Measurements from ENCODE around the gene MTREX.

Gene MTREX

DNA sequence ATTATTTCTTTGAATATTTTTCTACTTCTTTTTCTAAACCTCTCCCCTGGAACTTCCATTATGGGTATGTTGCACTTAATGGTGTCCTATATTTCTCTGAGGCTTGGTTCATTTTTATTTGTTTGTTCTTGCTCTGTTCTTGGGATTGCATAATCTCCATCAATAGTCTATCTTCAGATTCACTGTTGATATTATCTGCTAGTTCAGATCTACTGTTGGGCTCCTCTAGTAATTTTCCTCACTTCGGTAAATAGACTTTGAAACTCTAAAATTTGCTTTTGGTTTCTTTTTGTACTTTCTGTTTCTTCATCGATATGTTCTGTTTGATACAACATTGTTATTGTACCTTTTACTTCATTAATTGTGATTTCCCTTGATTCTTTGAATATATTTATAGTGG lies 76.3 kb downstream of the MTREX start:
- DNase-seq (ENCODE audit: low spot score), result no peak

DNA sequence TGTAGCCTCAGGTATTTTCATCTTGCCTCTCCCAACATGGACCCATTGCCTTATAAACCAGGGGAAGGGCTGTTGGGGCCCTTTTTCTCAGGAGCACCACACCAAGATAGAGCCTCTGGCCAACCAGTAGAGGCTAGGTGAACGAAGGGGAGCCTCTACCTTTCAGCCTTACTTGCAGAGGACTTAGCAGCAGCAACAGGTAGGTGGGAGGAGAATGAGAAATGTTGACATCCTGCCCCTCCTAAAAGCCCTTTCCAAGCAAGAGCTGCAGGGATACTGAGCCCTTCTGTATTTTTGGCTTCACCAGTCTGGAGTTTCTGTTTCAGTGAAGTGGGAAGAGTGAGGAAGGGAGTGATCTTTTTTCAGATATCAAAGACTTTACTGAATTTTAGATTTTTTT lies 77.4 kb downstream of the MTREX start:
- DNase-seq (ENCODE audit: low spot score), result no peak

DNA sequence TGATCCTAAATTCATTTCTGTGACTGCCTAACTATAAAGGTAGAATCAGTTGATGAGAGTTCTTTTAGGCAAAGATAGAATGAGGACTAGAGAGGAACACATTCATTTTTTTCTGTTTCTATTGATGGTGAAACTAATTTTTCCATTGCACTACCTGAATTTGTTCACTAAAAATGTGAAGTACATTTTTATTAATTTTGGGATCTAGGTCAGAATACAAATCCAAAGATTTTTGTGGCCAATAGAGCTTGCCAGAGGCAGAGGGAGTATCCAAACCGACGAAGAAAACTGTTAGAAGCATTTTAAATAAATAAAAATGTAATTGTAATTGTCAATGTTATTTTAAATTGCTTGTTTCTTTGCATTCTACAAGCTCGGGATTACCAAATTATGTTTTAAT lies 78.1 kb downstream of the MTREX start:
- no peak for DNase-seq (ENCODE audit: low spot score)

DNA sequence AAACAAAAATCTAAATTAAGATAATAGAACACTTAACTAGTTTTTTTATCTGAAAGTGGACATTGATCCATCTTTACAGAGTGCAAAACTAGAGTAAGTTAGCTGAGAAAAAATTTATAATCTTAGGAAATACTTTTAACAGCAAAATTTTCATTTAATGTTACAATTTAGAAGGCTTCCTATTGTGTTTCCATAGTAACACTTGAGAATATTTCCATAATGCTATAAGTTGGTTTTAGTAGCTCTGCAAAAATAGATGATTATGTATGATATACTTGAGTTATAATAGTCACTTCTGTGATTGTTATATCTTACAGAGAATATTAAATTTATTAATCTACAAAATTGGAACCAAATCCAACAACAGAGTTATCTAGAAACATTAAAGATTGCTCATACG lies 78.6 kb downstream of the MTREX start:
- no peak for DNase-seq (ENCODE audit: low spot score)

DNA sequence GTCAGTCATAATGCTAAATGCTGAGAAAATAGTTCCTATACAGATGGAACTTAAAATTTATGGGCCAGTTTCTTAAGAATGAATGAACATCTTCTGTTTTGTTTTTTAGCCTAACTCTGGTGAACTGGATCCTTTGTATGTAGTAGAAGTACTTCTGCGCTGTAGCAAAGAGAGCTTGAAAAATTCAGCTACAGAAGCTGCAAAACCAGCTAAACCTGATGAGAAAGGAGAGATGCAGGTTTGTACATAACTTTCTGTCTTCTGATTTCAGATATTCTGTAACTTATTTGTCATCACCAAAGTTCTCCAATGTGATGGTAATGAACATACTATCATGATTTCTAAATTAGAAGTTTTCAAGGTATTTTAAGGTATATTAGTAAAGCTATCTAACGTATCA lies 80.1 kb downstream of the MTREX start:
- no peak for DNase-seq (ENCODE audit: low spot score)

DNA sequence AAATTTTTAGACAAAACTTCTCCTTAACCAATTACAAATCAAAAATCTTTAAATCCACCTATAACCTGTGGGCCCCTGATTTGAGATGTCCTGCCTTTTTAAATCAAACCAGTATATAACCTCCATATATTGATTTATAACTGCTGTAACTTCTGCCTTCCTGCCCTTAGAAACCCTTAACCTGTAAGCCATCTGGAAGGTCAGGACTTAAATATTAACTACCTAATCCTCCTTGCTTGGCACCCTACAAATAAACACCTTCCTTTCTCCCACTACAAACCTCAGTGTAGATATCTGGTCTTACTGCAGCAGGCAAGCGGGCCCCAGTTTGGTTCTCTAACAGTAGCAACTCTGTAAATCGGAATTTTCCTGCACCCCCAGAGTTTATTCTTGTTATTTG lies 83.9 kb downstream of the MTREX start:
- DNase-seq (ENCODE audit: low spot score), result no peak

DNA sequence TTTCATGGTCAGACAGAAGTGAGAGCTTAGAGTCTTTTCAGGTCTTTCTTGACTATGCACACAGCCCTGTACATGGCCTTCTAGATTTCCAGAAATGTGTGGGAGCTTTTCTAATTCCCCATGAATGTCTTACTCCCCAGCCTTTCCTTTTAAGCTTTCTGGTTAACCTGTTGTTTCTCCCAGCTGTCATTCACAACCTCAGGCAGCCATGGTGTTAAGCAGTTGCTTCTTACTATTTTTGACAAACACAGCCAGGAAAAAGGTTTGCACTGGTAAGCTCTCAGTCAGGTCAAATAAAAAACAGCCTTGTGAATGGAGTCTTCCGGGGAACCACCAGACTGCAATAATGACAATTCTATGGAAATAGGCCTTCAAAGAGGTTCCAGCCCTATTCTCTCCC lies 84.9 kb downstream of the MTREX start:
- no peak for DNase-seq (ENCODE audit: low spot score)

DNA sequence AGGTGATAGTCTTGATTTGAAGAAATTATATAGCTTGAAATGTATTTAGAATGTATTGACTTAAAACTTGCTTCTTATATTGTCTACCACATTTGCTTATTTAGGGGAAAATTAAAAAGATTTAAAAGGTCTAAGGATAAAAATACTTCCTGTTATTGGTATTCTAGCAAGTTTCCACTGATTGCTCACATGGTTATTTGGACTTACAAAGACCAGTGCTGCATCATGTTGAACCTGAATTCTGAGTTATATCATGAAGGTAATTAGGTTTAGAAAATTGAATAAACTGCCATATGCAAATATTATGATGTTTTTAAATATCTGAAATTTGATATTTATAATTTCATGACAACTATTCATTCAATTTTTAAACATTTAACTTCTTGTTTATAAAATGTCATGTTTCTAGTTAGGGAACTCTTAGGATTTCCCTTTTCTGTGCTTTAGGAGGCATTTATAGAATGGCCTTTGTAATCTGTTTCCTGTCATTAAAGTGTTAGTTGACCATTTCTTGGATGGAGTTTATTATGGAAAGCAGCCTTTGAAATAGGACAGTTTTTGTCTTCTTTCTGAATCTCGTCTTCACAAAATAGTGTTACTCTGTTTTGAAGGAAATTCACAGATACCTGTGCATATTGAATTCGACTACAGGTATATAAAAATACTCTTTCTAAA lies 85.8 kb downstream of the MTREX start:
- no peak for DNase-seq (ENCODE audit: low spot score)

DNA sequence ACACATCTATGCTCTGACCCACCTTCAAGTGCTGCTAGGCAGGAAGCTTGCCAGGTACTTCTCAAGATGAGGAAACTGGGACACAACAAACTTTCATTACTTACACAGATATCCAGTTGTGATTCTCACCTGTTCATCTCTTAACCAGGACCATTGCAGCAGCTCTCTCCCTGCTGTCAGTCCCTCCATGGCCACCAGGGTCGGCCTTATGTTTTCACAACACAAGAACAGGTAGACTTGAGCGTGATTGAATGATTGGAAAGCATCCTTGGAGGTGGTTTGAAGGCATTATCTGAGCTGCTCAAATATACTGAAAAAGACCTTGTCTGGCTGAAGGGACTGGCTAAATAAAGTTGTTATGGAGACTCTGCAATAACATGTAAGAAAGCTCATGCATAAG lies 94.4 kb downstream of the MTREX start:
- DNase-seq (ENCODE audit: low spot score), result no peak

DNA sequence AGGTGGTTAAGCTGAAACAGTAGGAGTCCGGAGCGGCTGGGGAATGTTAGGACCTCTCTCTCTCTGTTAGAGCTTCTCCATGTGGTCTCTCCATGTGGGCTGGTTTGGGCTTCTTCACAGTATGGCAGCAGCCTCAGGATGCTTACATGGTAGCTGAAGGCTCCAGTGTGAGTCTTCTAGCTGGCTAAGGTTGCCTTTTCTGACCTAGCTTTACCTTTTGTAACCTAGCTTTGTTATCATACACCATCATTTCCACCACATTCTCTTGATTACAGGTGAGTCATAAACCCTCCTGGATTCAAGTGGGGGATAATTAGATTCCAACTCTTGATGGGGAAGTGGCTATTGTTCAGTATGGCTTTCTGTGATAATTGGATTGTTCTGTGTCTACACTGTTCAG lies 98.5 kb downstream of the MTREX start:
- DNase-seq (ENCODE audit: low spot score), result no peak

DNA sequence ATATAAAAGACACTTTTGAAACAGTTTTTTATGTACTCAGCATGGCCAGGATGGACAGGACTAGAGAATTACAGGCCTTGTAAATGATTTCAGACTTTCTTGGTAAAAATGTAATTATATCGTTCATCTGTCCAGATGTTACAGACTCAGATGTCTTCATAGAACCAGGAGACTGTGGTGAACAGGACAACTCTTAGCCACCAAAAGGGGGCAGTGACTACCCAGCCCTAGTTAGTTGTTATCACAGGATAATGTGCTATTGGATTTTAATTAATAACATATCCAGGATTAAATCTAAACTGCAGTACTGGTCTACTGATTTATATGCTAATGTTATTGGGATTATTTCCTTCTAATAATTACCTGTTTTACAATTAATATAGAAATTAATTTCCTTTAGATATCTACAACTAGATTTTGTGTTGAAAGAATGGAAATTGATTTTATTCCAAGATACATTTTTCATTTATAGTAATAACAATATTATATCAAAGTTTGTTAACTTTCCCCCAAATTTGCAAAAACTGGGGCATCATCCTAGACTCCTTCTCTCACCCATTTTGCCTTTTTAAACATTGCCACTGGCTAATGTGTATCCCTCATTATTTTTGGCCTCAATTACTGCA lies 99.4 kb downstream of the MTREX start:
- DNase-seq (ENCODE audit: low spot score), result peak; percentile 3

DNA sequence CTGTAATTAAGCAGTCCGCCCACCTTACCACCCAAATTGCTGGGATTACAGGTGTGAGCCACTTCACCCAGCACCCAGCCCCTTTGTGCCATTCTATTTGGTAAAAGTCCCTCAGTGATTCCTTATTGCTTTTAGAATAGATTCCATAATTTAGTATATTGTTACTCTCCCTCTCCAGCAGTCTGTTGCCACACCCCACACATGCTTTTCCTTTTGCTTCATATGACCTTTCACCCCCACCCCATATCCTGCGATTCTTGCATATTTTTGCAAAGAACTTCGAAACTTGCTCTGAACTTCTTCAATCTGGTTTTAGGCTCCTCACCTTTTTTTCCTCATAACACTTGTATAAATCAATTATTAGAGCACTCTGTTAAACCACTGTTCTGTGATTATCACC lies 100.2 kb downstream of the MTREX start:
- no peak for DNase-seq (ENCODE audit: low spot score)

DNA sequence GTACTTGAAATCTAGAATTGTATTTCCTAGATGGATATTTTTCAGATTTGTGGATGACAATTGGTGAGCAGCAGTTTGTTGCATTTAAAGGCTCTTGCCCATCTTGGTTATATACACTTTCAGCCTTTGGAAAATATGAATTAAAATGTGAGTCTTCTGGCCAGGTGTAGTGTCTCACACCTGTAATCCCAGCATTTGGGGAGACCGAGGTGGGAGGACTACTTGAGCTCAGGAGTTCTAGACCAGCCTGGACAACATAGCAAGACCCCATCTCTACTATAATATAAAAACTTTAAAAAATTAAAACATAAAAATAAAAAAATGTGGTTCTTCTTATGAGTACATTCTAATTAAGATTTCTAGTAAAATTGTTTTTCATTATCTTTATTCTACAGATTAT lies 102.0 kb downstream of the MTREX start:
- DNase-seq (ENCODE audit: low spot score), result no peak

DNA sequence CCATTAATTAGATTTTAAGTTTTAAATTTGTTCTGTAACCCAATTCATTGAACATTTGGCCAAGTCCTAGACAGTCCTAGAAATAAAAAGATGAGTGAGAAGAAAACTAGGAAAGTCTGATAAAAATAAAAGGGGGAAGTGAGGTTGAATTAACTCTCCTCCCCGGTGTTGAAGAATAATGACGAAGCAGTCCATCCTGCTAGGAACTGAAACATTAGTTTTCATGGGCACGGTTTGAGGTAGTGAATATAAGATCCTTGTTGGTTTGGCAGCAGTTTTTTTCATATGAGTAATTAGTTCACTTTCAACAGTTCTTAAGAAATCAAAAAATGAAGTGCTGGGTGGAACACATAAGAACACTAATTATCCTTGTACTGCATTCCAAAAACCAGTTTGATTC lies 103.1 kb downstream of the MTREX start:
- DNase-seq (ENCODE audit: low spot score), result no peak

DNA sequence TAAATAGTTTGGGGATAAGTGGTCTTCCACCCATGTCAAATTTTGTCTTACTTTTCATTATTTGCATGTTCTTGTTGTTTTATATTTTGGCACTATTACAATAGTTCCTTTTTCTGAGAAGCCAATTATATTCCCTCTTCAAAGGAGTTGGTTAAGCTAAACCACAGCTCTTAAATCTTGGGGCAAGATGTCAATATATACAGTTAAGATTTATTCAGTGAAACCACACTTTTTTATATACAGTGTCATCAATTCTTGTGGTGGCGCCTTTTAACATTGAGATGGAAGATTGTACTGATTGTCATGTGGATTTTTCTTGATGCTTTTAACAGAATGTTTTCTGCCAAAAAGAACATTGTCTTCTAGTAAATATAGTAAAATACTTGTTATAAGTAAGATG lies 104.1 kb downstream of the MTREX start:
- DNase-seq (ENCODE audit: low spot score), result no peak

DNA sequence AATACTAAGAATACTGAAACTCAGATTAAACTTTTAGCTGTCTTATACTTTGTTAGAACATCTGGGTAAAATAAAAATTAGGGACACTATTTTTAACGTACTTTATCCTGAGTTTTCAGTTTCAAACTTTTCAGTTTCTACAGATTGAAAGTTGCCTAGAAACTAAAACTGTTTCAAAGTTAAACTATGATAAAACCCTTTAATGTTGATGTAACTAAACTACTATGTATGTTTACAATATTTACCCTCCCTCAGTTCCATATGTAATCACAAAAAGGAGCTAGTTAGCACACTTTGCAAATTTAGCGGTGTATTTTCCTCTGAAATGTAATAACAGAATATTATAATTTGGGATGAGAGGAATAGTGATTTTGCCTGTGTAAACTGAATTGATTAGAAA lies 105.9 kb downstream of the MTREX start:
- DNase-seq (ENCODE audit: low spot score), result no peak

DNA sequence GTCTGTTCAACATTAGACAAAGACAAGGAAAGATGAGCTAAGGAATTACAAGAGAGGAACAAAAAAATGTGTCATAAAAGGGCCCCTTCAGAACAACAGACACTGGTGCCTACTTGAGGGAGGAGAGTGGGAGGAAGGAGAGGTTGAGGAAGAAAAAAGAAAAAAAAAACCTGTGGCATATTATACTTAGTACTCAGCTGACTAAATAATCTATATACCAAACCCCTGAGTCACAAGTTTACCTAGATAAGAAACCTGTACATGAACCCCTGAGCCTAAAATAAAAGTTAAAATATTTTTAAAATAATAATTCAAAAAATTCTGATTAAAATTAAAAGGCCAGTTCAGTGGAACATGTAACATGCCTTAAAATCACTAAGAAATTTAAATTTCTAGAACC lies 107.3 kb downstream of the MTREX start:
- DNase-seq (ENCODE audit: low spot score), result no peak

DNA sequence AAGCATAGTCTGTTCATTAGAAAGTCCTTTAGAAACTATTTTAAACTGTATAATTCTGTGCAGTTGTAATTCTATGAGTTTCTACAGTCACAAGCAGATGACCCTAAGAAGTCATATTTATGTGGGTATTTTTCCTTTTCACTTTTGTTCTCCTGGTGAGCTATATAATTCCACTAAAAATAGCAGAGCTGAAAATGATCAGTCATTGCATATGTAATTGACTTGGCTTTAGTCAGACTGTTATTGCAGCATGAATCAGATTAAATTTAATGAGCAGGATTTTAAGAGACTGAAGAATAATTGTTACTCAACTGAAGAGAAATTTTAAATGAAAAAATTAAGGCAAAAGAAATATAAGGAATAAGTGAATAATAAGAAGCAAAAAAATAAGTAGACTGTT lies 108.5 kb downstream of the MTREX start:
- peak; percentile 9 for DNase-seq (ENCODE audit: low spot score)

DNA sequence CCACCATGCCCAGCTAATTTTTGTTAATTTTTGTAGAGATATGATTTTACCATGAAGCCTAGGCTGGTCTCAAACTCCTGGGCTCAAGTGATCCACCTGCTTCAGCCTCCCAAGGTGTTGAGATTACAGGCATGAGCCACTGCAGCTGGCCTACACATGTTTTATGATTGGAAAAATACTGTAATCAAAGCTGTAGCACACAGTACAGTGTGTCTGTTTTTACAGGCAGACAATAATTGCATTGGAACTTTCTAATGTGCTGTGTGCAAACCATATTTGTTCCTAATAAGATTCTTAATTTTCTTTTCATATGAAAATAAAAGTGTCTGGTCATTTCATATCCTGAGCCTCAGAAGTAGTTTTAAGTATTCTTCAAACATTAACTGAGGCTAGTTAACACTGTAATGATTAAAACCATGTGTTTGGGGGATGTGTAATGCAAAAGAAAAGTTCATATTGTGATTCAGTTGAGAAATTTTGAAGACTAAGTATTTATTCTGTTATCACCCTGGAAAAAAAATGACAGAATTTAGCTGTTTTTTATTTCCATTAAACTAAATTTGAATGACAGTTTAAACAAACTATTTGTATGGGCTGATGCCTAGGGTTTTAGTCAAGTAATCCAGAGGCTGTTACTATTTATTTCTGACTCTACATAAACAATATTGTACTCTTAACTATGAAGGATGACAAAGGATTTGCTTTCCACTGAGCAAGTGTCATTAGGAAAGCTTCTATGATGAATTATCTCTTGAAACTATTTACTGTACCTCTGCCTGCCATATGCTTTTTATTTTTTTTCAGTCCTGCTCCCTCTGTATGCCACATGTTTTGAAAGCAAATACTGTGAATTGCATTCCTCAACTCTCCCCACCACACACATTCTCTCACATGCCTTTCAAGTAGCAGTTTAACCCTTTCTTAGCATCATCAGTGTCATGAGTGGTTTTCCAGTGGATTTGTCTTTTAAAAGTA lies 111.5 kb downstream of the MTREX start:
- DNase-seq (ENCODE audit: low spot score), result no peak

DNA sequence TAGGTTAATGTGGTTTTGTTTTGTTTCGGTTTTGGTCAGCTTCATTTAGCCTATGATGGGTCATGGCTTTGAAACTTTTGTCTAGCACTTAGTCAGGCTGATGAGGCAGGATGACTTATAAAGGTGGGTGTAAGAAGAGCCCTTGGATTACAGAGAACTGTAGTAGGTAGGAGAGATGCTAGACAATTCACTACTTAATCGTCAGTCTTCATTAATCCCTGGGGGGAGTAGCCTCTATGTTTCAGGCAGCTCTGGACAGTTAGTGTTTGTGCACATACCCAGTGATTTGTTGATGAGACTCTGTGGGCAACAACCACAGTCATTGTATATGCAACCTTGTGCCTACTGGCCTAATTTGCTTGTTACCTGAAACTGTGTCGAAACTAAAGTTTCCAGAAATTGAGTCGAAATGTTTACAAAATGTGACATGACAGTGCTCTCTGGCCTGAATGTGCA lies 113.3 kb downstream of the MTREX start:
- DNase-seq (ENCODE audit: low spot score), result no peak

DNA sequence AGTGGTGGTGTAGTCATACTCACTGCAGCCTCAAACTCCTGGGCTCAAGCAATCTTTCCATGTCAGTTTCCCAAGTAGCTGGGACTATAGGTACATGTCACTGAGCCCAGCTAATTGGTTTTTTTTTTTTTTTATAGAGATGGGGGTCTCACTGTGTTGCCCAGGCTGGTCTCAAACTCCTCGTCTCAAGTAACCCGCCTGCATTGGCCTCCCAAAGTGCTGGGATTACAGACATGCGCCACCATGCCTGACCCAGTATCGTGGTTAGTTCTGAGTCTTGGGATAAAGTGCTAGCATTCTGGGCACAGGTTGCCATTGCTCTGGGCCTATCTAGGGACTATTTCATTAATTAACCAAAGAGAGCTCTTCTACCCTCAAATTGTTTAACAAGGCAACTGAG lies 118.7 kb downstream of the MTREX start:
- DNase-seq (ENCODE audit: low spot score), result no peak

DNA sequence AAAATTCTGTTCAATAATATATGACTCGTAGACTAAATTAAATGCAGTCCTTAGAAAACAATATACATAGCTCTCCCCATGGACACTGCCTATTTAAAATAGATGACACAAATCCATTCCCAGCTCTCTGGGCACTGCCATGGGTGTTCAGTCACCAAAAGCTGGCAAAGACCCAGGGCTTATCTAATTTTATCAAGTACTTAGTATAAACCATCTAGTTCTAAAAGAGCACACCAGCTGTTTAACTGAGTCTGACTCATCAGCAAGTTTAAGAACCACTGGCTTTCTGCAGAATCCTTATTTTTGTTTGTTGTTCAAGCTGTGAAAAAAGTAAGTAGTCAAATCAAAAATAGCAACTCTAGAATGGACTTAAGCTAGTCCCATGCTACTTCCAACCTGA lies 119.4 kb downstream of the MTREX start:
- DNase-seq (ENCODE audit: low spot score), result peak; percentile 10

DNA sequence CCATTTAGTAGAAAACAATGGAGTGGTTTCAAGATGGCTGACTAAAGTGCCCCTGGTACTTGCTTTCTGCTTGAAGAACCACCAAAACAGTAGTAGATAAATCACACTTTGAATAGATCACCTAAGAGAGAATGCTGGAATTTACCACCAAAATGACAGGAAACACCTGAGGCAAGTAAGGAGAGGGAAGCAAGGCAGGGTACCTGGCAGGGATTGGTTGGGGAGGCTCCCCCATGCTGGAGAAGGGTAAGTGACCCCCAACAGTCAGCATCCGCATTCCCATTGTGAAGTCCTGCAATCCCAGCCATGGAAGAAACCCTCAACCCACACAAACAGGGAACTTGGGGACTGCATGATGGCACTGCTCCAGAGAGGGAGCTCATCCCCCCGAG lies 121.4 kb downstream of the MTREX start:
- DNase-seq (ENCODE audit: low spot score), result no peak
